Stimulated activated CD4-positive, alpha-beta T cell treated with anti-CD3 and anti-CD28 coated beads, Interleukin-15, amount 100 ng/mL, for 1 hour (primary cell): ENCODE measurements around the gene CDK12.

Experiments used
- DNase-seq, 2 donors: peaks; one replicate each; pipeline ENCODE4 v3.0.0-alpha.2; 2020; ENCODE audit warnings: low read depth in 1 of 2, low spot score in 1 of 2

Gene CDK12

DNA sequence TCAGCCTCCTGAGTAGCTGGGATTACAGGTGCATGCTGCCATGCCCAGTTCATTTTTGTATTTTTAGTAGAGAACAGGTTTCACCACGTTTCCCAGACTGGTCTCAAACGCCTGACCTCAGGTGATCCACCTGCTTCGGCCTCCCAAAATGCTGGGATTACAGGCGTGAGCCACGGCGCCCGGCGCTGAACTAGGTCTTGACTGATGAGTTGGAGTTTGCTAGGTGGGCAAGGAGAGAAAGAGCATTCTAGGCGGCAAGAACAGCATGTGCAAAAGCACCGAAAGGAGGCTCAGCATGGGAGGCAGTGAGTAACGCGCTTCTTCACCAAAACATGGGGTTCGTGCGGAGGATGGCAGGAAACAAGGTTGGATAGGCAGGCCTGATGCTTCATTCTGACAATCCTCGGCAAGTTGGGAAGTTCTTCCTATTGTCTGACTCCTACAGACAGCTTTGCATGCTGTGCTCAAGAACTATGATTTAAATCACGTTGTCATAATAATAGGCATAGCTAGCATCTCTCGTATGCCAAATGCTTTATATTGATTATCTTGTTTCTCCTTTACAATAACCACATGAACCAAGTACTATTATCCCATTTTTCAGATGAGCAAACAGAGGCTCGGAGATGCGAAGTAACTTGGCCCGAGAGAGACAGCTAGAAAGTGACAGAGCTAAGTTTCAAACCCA is 119.9 kb downstream of the CDK12 start:
- DNase-seq: no peak

GRCh38 chr17:39581759-39582085 is 120.4 kb downstream of the CDK12 start:
- DNase-seq: no peak

GRCh38 chr17:39582658-39583057 is 121.4 kb downstream of the CDK12 start:
- no peak for DNase-seq
